NB4 (cell line): ENCODE results near the gene FAM170B.

ENCODE experiments used
- DNase-seq: peaks from one replicate; pipeline ENCODE4 v3.0.0; 2010; ENCODE audit warnings: low read depth
- H3K4me3 ChIP-seq: one replicate; pipeline ENCODE4 v1.5.1; 2011; ENCODE audit warnings: mild to moderate bottlenecking, low read depth, low read length, moderate library complexity
- MYC ChIP-seq: IDR thresholded peaks from 2 replicates; pipeline ENCODE4 v1.6.1; 2011; ENCODE audit warnings: low read depth, low read length
- POLR2A ChIP-seq: IDR thresholded peaks from 2 replicates; pipeline ENCODE4 v1.6.1; 2011; ENCODE audit warnings: mild to moderate bottlenecking; ENCODE audit not compliant: insufficient read length; ENCODE audit errors: extremely low read depth
- TF ChIP-seq, protein P1 (sequence below): IDR thresholded peaks from one replicate; pipeline ENCODE4 v1.5.1; 2012; ENCODE audit warnings: low read depth, low read length
- TF ChIP-seq, protein P2 (sequence below): IDR thresholded peaks from 2 replicates; pipeline ENCODE4 v1.6.1; 2011; ENCODE audit warnings: low read depth, low read length

The FAM170B gene

DNA sequence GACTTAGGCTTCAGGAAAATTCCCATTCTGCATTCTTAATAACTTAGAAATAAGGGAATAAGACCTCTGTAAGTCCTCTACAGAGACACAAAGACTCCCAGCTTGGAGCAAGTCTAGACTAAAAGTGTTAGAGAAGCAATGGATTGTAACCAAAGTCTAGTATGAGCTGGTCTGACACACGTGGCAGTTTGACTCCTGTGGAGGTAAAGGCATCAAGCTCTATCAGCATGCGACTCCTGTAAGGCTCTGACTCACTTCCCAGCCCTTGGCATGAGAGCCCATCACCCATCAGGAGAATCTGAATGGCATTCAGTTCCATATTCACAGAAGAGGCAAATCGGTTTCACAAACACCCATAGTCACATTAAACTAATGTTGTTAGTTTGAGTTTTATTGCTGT lies 14.1 kb downstream of the FAM170B start:
- TF ChIP-seq, protein P1, sequence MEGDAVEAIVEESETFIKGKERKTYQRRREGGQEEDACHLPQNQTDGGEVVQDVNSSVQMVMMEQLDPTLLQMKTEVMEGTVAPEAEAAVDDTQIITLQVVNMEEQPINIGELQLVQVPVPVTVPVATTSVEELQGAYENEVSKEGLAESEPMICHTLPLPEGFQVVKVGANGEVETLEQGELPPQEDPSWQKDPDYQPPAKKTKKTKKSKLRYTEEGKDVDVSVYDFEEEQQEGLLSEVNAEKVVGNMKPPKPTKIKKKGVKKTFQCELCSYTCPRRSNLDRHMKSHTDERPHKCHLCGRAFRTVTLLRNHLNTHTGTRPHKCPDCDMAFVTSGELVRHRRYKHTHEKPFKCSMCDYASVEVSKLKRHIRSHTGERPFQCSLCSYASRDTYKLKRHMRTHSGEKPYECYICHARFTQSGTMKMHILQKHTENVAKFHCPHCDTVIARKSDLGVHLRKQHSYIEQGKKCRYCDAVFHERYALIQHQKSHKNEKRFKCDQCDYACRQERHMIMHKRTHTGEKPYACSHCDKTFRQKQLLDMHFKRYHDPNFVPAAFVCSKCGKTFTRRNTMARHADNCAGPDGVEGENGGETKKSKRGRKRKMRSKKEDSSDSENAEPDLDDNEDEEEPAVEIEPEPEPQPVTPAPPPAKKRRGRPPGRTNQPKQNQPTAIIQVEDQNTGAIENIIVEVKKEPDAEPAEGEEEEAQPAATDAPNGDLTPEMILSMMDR: no peak
- TF ChIP-seq MYC: no peak
- no peak for DNase-seq

DNA sequence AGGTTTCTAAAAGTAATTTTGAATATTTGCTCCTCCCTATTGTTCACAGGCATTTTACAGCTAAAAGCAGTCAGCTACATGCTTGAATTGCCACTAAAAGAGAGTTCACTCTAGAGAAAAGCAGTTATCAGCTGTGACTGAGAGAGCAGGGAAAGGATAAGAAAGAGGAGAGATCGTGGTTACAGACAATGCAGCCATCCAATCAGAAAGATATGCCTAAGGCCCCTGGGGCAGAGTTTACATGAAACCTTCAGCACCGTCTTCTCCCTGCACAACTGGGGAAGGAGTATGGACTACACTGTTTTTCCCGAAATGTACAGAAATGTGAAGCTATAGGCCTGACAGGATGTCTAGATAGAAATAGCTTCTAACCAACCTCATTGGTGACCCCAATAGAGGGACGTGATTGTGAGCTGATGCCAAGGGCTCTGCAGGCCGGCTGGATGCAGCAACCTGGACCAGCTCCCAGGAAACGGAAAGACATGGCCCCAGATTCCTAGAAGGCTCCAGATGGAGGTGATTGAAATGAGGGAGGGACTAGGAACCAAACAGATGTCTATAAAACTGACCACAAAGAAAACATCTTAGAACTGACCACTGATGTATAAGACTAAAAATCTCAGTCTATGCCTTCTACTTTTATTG lies 15.3 kb downstream of the FAM170B start:
- H3K4me3 ChIP-seq: no peak overlapping the region
- TF ChIP-seq, protein P1: no peak
- TF ChIP-seq POLR2A: no peak
- TF ChIP-seq MYC: no peak
- TF ChIP-seq, protein P2, sequence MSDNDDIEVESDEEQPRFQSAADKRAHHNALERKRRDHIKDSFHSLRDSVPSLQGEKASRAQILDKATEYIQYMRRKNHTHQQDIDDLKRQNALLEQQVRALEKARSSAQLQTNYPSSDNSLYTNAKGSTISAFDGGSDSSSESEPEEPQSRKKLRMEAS: no peak

More for the DNA sequence above, 14.1 kb downstream of the FAM170B start:
- H3K4me3 ChIP-seq: no peak overlapping the region

DNA sequence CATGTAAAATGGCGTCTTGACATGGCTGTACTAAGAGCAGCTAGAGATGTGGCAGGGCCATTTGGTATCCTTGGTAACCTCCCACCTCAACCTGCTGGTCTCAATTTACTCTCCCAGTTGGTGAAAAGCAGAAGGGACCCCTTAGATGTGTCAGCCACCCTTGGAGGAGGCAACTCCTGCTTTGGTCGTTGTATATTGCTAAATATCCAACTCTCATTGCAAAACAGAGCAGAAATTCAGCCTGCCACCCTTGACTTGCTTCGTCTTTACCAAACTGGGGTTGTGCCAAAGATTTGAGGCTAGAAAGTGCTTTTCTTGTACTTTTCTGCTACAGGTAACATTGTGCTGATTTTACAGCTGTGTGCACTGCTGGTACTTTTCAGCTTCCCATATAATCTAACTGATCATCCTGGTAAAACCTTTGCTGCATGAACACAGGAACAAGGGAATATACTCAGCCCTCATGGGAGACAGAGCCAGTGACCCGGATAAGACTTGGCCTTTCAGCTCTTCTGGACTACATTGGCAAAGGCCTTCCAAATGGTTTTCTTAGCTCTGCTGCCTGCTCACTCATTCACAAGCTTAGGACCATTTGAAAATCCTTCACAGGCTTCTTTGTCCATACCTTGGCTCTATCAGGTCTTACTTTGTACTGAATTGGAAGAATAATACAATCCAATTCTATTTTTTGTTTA lies 16.3 kb downstream of the FAM170B start:
- TF ChIP-seq POLR2A (no peak), MYC (no peak)
- TF ChIP-seq, protein P1: no peak
- TF ChIP-seq, protein P2: no peak
- no peak overlapping the region for H3K4me3 ChIP-seq
- DNase-seq: peak; percentile 52

More for the DNA sequence above, 15.3 kb downstream of the FAM170B start:
- no peak for DNase-seq

DNA sequence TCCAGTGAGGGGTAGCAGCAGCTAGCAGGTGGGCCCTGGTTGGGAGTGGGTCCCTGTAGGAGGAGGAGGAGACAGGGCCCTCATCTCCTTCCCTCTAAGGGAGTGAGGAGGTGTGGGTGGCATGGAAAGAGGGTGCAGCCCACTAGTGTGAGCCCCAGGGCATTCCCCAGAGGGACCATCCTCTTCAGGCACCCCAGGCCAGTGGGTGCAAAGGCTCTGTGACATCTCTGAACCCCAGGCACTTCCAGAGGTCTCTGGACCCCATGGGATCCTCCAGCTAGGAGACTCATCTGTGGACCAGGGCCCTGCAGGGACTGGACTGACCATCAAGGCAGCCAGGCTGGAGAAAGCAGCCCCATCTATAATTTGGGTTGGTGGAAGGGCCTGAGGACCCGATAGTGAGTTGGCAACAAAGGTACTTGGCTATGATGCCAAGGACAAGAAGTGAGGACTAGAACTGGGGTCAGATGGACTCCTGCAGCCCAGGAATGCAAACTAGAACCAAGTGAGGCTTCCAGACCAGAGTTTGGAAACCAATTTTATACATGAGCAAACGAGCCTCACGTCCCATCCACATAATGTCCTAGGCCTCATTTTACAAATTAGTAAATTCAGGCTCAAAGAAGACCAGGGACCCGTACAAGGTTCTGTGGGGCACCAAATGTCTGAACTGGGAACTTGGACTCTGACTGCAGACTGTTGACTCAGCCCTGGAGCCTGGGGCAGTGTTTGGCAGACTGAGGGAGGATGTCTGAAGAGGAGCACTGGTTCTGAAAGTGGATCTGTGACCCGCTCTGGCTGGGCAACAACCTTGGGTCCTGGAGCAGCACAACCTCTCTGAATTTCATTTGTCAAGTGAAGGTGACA lies 17.1 kb downstream of the FAM170B start:
- DNase-seq: no peak
- no peak overlapping the region for H3K4me3 ChIP-seq
- TF ChIP-seq, protein P2: no peak
- TF ChIP-seq, protein P1: no peak
- TF ChIP-seq POLR2A (no peak), MYC (no peak)

DNA sequence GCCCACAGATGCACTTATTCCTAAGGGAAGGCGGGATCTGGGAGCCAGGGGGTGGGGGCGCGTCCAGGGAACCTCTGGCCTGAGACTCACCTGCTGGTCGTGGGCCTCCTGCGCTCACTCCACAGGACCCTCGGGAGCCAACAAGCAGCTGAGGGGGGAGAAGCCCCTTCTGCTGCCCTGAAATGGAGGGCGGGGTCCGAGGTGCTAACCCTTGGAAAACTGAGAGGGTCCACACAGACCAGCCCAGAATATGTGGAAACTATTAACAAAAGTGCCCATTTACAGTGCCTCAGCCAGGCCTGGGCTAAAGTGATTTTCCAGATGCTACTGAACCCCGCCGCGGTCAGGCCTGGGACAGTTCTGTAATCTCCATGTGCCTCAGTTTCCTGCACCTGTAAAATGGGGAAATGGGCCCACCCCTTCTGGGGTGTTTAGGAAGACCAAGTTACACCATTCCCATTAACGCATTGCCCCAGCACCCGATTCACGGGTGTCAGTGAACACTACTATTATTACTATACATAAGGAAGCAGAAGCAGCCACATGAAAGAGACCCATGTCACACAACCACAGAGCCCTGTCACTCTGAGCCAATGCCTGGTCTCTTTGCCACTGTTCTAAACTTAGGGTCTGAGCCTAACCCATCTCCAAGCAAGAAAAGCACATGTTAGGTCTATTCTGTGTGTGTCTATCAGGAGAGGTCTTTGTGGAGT lies 17.9 kb downstream of the FAM170B start:
- no peak overlapping the region for H3K4me3 ChIP-seq
- DNase-seq: no peak
- TF ChIP-seq, protein P2: no peak
- TF ChIP-seq, protein P1: no peak
- TF ChIP-seq MYC (no peak), POLR2A (no peak)
